ENCODE data around the gene FABP1.

The FABP1 gene

DNA sequence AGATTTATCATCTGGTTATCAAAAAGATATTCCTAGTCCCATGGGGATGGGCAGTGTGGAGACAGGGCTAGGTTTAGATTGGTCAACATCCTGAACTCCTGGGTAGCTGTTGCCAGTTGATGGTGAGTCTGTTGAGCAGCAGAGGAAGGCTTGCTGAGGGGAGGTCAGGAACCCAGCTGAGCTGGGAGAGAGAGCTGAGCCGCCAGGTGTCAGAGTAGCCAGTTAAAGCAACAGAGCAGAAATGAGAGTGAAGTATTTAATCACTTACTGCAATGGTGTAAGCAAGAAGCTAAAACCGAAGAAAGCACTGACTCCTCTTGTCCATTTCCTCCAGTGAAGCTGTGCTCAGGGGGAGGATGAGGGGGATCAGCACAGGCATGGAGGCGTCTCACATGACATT lies 30.7 kb downstream of the FABP1 start:
- DNase-seq (ENCODE audit: low spot score), result no peak
- no peak overlapping the region for H3K27ac ChIP-seq
- TF ChIP-seq, protein P1, sequence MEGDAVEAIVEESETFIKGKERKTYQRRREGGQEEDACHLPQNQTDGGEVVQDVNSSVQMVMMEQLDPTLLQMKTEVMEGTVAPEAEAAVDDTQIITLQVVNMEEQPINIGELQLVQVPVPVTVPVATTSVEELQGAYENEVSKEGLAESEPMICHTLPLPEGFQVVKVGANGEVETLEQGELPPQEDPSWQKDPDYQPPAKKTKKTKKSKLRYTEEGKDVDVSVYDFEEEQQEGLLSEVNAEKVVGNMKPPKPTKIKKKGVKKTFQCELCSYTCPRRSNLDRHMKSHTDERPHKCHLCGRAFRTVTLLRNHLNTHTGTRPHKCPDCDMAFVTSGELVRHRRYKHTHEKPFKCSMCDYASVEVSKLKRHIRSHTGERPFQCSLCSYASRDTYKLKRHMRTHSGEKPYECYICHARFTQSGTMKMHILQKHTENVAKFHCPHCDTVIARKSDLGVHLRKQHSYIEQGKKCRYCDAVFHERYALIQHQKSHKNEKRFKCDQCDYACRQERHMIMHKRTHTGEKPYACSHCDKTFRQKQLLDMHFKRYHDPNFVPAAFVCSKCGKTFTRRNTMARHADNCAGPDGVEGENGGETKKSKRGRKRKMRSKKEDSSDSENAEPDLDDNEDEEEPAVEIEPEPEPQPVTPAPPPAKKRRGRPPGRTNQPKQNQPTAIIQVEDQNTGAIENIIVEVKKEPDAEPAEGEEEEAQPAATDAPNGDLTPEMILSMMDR (conservative IDR thresholded peaks at IDR 0.05; ENCODE audit: low read depth), result no peak
- ChIA-PET CTCF (no interaction called here), POLR2A (ENCODE audit: low non-redundant PET) (no interaction called here)

DNA sequence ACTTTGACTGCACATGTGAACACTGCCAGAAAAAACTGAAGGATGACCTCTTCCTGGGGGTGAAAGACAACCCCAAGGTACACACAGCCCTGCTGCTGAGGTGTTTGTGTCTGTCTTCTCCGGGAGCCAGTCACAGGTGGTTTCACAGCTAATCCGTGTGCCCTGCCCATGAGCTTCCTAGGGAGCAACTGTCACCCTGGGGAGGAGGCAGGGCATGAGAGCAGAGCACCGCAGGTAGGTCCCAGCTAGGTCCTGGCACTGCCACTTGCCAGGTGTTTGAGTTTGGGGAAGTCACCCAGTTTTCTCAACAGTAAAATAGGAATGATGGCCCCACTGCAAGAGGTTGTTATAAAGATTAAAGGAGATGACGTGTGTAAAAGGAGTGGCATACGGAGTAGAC lies 31.2 kb downstream of the FABP1 start:
- CTCF ChIA-PET, result no interaction called here

DNA sequence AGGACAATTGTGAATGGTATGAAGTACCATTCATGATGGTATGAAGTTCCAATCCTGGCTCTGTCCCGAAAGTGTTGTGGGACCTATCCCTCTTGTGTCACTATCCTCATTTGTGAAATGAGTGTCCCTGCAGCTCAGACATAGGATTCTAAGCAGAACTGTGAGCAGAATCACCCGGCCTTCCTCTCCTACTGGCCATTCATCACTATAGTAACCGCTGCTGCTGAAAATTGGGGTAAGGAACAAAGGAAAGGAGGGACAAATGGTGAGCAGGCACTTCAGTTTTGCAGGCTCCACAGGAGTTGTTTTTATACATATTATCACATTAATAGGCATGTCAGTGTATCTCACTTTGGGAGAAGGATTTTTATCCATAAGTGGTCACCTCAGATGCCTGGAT lies 32.8 kb downstream of the FABP1 start:
- TF ChIP-seq, protein P1 (conservative IDR thresholded peaks at IDR 0.05; ENCODE audit: low read depth), result no peak
- no peak overlapping the region for H3K27ac ChIP-seq
- ChIA-PET CTCF (no interaction called here), POLR2A (ENCODE audit: low non-redundant PET) (no interaction called here)
- no peak for DNase-seq (ENCODE audit: low spot score)

More for the DNA sequence above, 31.2 kb downstream of the FABP1 start:
- H3K27ac ChIP-seq, result no peak overlapping the region
- TF ChIP-seq, protein P1 (conservative IDR thresholded peaks at IDR 0.05; ENCODE audit: low read depth), result no peak
- POLR2A ChIA-PET (ENCODE audit: low non-redundant PET), result no interaction called here
- DNase-seq (ENCODE audit: low spot score), result no peak

DNA sequence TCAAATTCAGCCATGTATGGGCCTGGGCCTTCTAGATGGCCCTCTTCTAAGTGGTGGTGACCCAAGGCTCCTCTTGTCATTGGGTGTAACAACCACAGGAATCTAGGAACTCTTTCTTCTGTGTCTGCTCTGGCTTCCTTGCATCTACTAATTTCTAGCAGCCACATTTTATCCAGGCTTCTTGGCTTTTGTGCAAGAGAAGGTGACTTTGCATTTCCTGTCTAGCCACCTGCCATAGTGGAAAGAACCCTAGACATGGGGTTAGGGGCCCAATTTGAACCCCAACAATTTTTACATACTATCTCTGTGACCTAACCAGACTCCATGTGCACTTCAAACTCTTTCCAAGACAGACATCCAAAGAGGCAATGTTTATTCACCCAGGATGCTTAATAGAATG lies 35.1 kb downstream of the FABP1 start:
- no peak for DNase-seq (ENCODE audit: low spot score)
- H3K27ac ChIP-seq, result no peak overlapping the region
- TF ChIP-seq, protein P1 (conservative IDR thresholded peaks at IDR 0.05; ENCODE audit: low read depth), result no peak
- ChIA-PET CTCF (no interaction called here), POLR2A (ENCODE audit: low non-redundant PET) (no interaction called here)

DNA sequence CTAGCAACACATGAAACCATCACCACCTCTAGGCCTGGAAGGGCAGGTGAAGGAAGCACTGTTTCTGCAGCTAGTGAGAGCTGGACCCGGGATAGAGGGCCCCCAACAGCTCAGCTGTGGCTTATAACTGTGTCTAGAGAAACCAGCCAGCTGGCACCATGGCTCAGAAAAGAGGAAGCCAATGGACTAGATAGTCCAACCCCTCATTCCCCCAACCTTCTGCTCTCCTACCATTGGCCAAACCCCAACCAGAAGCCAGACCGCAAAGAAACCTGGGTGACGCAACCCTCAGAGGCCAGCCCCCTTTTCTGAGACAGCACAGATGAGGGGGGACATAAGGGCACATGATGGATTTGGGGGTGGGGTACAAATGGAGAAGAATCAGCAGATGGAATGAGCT lies 35.9 kb downstream of the FABP1 start:
- ChIA-PET POLR2A (ENCODE audit: low non-redundant PET) (no interaction called here), CTCF (no interaction called here)
- H3K27ac ChIP-seq, result no peak overlapping the region
- DNase-seq (ENCODE audit: low spot score), result no peak
- TF ChIP-seq, protein P1 (conservative IDR thresholded peaks at IDR 0.05; ENCODE audit: low read depth), result no peak

DNA sequence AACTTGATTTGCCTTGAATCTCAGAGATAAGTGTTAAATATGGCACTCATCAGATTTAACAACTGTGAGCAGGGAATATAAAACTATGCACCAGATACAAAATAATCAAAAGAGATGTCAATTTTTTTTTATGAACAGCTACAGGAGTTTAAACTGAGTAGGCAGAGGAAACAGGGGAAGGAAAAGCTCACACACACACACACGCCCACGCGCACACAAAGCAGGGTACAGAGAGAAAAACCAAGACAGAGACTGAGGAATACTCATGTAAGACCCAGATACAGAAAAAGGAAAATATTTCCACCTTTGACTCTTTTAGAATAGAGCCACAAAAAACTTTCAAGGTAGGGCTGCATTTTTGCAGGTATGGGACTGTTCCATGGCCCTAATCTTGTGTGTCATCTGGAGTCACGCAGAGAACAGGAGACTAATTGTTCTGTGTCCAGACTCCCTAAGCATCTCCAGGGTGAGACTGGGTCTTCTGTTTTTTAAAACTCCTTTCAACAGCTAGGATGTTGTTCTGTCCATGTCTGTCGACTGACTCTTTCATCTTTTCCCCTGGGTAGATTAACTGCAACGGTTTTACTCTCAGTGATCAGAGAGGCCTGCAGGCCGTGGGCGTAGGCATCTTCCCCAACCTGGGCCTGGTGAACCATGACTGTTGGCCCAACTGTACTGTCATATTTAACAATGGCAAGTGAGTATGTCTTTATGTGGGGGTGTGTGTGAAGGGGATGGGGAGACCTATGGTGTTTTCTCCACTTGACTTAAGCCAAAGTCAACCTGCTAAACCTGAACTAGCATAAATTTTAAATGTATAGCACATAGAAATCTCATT lies 37.2 kb downstream of the FABP1 start:
- DNase-seq (ENCODE audit: low spot score), result no peak
- ChIA-PET CTCF (interaction anchor here (1.1 kb wide), 1 partner anchor 30 kb away, joined by 7 read pairs; no protein-coding TSS in a partner anchor), POLR2A (ENCODE audit: low non-redundant PET) (no interaction called here)
- TF ChIP-seq, protein P1 (conservative IDR thresholded peaks at IDR 0.05; ENCODE audit: low read depth), result no peak
- H3K27ac ChIP-seq, result no peak overlapping the region

Data from RWPE1 (cell line).